ENCODE data around the gene GLRA2. TPM values are rescaled to one million over a fixed set of nuclear protein-coding genes. Genes with fewer than 3 reads are reported as not detected.

Gene GLRA2
- total RNA-seq, result not detected

DNA sequence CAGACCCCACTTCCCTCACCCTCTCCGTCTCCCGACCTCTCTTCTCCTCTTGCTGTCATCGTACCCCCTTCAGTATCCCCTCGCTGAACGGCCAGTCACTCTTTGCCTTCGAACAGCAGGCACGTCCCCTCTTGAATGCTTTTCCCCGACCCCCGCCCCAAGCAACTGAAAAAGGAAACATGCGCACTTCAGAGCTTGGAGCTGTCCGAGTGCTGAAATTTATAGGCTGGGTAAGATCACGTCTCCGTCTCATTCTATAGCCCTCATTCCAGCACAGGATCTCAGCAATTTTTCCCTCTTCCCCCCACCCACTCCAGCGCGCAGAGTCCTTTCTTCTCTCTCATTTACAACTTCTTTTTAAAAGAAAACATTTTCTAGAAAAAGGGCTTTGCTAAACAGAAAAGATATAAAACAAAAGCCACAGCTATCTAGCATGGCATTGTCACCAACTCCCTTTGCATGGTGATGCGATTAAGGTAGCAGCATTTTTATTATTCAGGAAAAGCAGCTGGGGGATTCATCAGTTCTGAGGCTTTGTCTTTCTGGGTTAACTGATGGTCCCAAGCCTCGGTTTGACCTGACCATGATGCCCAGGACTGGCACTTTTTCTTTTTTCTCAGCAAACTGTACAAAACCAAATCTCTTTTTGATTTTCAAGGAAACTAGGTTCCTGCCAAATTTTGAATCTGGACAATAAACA lies at the start of gene GLRA2:
TSS of gene GLRA2 (plus strand) at position 247 of the 700 bp plus-strand sequence. CDS start 522 bp downstream, outside the sequence.
- Mint-ChIP-seq H3K27me3 (ENCODE audit: low read depth) (peaks cover 4% of the 10 kb centered on the region), H3K27ac (no peak within 1 kb of the TSS), H3K36me3 (ENCODE audit: low read depth) (no peaks in the 10 kb centered on the region), H3K9me3 (ENCODE audit: insufficient read depth) (no peaks in the 10 kb centered on the region), H3K4me1 (ENCODE audit: low read depth) (peaks cover 2% of the 10 kb centered on the region), H3K4me3 (no peak within 1 kb of the TSS)
- ATAC-seq, result no peak
- DNase-seq, result peak; percentile 33
- CTCF ChIA-PET, result interaction anchor here (0.6 to 1.6 kb wide), 3 partner anchors 33 to 713 kb away, joined by 3 to 8 read pairs (median 3); no protein-coding TSS in a partner anchor
- POLR2A ChIA-PET, result no interaction called here

- POLR2A ChIA-PET, result no interaction called here
- no peaks in the 10 kb centered on the region for H3K4me1 Mint-ChIP-seq (ENCODE audit: low read depth)
- ATAC-seq (no peak), DNase-seq (no peak)
- CTCF ChIA-PET, result no interaction called here
- H3K9me3 Mint-ChIP-seq (ENCODE audit: insufficient read depth), result no peaks in the 10 kb centered on the region
- no peaks in the 10 kb centered on the region for H3K27me3 Mint-ChIP-seq (ENCODE audit: low read depth)
- no peak overlapping the region for H3K27ac Mint-ChIP-seq
- H3K36me3 Mint-ChIP-seq (ENCODE audit: low read depth), result no peaks in the 10 kb centered on the region
- no peak overlapping the region for H3K4me3 Mint-ChIP-seq
Observed at GRCh38 chrX:14489437-14489836, 39.9 kb upstream of the GLRA2 start.

GRCh38 chrX:14491689-14492088 lies 37.6 kb upstream of the GLRA2 start:
- peaks cover 4% of the 10 kb centered on the region for H3K4me1 Mint-ChIP-seq (ENCODE audit: low read depth)
- no peak overlapping the region for H3K4me3 Mint-ChIP-seq
- DNase-seq (no peak), ATAC-seq (no peak)
- ChIA-PET CTCF (no interaction called here), POLR2A (no interaction called here)
- no peaks in the 10 kb centered on the region for H3K27me3 Mint-ChIP-seq (ENCODE audit: low read depth)
- no peaks in the 10 kb centered on the region for H3K9me3 Mint-ChIP-seq (ENCODE audit: insufficient read depth)
- H3K36me3 Mint-ChIP-seq (ENCODE audit: low read depth), result no peaks in the 10 kb centered on the region
- no peak overlapping the region for H3K27ac Mint-ChIP-seq

DNA sequence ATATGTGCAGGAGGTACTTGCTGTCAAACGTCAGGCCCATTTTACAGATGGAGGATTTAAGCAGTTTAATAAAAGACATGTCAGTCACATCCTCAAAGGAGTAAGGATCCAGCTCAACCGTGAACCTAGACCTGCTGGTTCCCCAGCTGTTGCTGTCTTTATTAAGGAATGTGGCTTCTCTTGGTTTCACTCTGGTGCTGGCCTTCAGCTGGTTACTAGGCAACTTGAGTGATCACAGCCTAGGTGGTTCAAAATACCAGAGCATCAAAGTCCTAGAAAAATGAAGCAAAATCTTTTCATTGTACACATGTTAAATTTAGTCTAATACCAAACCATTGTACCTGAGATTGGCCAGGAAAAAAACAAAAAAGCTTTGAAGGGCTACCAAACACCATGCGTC lies 32.7 kb upstream of the GLRA2 start:
- Mint-ChIP-seq H3K36me3 (ENCODE audit: low read depth) (no peaks in the 10 kb centered on the region), H3K4me3 (peak overlapping the region; percentile 73), H3K27me3 (ENCODE audit: low read depth) (no peaks in the 10 kb centered on the region), H3K27ac (peak overlapping the region; percentile 86), H3K4me1 (ENCODE audit: low read depth) (peaks cover 18% of the 10 kb centered on the region), H3K9me3 (ENCODE audit: insufficient read depth) (no peaks in the 10 kb centered on the region)
- ChIA-PET CTCF (interaction anchor here (1.1 to 2.0 kb wide), 3 partner anchors 9 to 746 kb away, joined by 3 to 8 read pairs (median 4); partner anchors contain the start of gene GLRA2), POLR2A (interaction anchor here (0.5 kb wide), 1 partner anchor 32 kb away, joined by 3 read pairs; no protein-coding TSS in a partner anchor)
- DNase-seq (no peak), ATAC-seq (peak; percentile 31)

DNA sequence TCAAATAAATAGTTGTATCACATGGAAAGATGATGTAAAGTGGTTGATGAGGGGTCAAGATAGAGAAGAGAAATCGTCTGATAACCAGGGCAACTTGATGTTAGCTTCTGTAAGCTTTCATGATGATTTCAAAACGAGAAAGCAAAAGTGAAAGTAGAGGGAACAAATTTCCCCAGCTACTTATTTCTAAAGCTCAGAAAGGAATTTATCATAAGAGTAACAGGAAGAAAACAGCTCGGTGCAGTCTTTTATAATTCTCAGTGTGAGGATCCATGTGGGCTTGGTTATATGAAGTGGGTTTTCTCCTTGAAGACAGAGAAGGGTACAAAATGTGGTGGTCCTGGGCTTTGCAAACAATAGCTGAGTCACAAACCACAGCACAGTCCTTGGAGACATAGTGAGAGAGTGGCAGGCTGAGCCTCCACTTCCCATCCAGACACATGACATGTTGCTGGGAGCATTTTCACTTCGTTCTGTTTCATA lies 32.1 kb upstream of the GLRA2 start:
- DNase-seq (peak; percentile 23), ATAC-seq (peak; percentile 84)
- H3K36me3 Mint-ChIP-seq (ENCODE audit: low read depth), result no peaks in the 10 kb centered on the region
- no peaks in the 10 kb centered on the region for H3K27me3 Mint-ChIP-seq (ENCODE audit: low read depth)
- H3K9me3 Mint-ChIP-seq (ENCODE audit: insufficient read depth), result no peaks in the 10 kb centered on the region
- H3K4me3 Mint-ChIP-seq, result peak overlapping the region; percentile 73
- peak overlapping the region; percentile 86 for H3K27ac Mint-ChIP-seq
- H3K4me1 Mint-ChIP-seq (ENCODE audit: low read depth), result peaks cover 18% of the 10 kb centered on the region
- ChIA-PET CTCF (interaction anchor here (0.6 to 2.0 kb wide), 5 partner anchors 10 to 1009 kb away, joined by 3 to 8 read pairs (median 3); partner anchors contain the start of gene GLRA2), POLR2A (interaction anchor here (0.5 kb wide), 1 partner anchor 32 kb away, joined by 3 read pairs; no protein-coding TSS in a partner anchor)

GRCh38 chrX:14501327-14501726 lies 28.0 kb upstream of the GLRA2 start:
- no peak overlapping the region for H3K4me3 Mint-ChIP-seq
- no peak overlapping the region for H3K27ac Mint-ChIP-seq
- DNase-seq (no peak), ATAC-seq (no peak)
- no peaks in the 10 kb centered on the region for H3K9me3 Mint-ChIP-seq (ENCODE audit: insufficient read depth)
- ChIA-PET CTCF (no interaction called here), POLR2A (no interaction called here)
- H3K27me3 Mint-ChIP-seq (ENCODE audit: low read depth), result peaks cover 2% of the 10 kb centered on the region
- H3K36me3 Mint-ChIP-seq (ENCODE audit: low read depth), result no peaks in the 10 kb centered on the region
- peaks cover 16% of the 10 kb centered on the region for H3K4me1 Mint-ChIP-seq (ENCODE audit: low read depth)

GRCh38 chrX:14504960-14505538 lies 24.3 kb upstream of the GLRA2 start:
- Mint-ChIP-seq H3K27ac (no peak overlapping the region), H3K4me3 (no peak overlapping the region), H3K4me1 (ENCODE audit: low read depth) (no peaks in the 10 kb centered on the region), H3K27me3 (ENCODE audit: low read depth) (peaks cover 2% of the 10 kb centered on the region), H3K9me3 (ENCODE audit: insufficient read depth) (no peaks in the 10 kb centered on the region), H3K36me3 (ENCODE audit: low read depth) (no peaks in the 10 kb centered on the region)
- ATAC-seq (no peak), DNase-seq (no peak)
- POLR2A ChIA-PET, result no interaction called here
- CTCF ChIA-PET, result no interaction called here

DNA sequence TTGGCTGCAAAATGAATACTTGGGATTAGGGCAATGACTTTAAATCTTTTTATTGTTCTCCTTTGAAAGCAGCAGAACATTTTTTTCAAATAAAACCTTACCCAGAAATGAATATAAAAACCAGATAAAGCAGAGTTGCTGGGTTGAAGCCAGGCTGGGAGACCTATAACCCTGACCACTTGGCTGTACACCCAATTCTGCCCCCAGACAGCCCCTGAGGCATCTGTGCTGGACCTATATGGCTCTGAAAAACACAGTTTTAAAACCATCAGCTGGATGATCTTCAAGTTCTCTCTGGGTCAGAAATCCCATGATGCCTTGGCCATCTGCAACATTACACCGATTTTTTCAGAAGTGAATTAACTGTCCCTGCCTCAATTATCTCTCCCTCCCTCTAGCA lies 23.7 kb upstream of the GLRA2 start:
- no peak overlapping the region for H3K4me3 Mint-ChIP-seq
- ATAC-seq, result no peak
- no peak for DNase-seq
- no peaks in the 10 kb centered on the region for H3K4me1 Mint-ChIP-seq (ENCODE audit: low read depth)
- no peaks in the 10 kb centered on the region for H3K36me3 Mint-ChIP-seq (ENCODE audit: low read depth)
- no peaks in the 10 kb centered on the region for H3K9me3 Mint-ChIP-seq (ENCODE audit: insufficient read depth)
- POLR2A ChIA-PET, result no interaction called here
- H3K27me3 Mint-ChIP-seq (ENCODE audit: low read depth), result peaks cover 2% of the 10 kb centered on the region
- CTCF ChIA-PET, result no interaction called here
- no peak overlapping the region for H3K27ac Mint-ChIP-seq

- Mint-ChIP-seq H3K27me3 (ENCODE audit: low read depth) (peaks cover 2% of the 10 kb centered on the region), H3K9me3 (ENCODE audit: insufficient read depth) (no peaks in the 10 kb centered on the region), H3K27ac (no peak overlapping the region), H3K4me1 (ENCODE audit: low read depth) (no peaks in the 10 kb centered on the region), H3K36me3 (ENCODE audit: low read depth) (no peaks in the 10 kb centered on the region), H3K4me3 (no peak overlapping the region)
- ATAC-seq (no peak), DNase-seq (no peak)
- ChIA-PET POLR2A (no interaction called here), CTCF (no interaction called here)
Observed at GRCh38 chrX:14506866-14507265, 22.5 kb upstream of the GLRA2 start.

DNA sequence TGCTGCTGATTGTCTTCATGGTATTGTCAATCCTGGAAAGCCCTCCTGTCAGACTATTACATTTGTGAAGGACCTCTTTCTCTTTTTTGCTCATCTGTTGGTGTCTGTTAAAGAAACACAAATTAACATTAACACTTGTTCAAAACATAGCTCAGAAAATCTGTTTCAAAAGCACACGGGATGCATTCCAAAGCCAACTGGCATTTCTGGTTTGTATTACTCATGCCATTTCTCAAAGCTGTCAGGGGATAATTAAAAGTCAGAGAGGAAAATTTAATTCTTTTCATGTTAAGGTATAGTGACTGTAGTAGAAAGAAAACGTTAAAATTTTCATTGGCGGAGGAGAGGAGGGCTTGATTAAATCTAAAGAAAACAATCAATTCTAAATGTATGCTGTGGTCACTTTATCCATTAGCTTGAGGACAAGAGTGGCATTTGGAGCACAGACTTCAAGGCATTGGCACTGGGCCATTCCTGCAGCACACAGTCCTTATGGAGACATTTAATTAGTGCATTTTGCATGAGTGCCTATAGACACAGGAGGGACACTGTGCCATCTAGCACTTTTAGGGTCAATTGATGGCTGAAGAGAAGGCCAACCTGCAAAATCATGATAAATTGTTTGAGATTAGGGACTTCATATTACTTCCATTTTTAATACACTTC lies 21.2 kb upstream of the GLRA2 start:
- no peak overlapping the region for H3K4me3 Mint-ChIP-seq
- ATAC-seq, result no peak
- ChIA-PET POLR2A (no interaction called here), CTCF (no interaction called here)
- H3K4me1 Mint-ChIP-seq (ENCODE audit: low read depth), result no peaks in the 10 kb centered on the region
- DNase-seq, result no peak
- no peaks in the 10 kb centered on the region for H3K9me3 Mint-ChIP-seq (ENCODE audit: insufficient read depth)
- peaks cover 2% of the 10 kb centered on the region for H3K27me3 Mint-ChIP-seq (ENCODE audit: low read depth)
- H3K36me3 Mint-ChIP-seq (ENCODE audit: low read depth), result no peaks in the 10 kb centered on the region
- no peak overlapping the region for H3K27ac Mint-ChIP-seq

DNA sequence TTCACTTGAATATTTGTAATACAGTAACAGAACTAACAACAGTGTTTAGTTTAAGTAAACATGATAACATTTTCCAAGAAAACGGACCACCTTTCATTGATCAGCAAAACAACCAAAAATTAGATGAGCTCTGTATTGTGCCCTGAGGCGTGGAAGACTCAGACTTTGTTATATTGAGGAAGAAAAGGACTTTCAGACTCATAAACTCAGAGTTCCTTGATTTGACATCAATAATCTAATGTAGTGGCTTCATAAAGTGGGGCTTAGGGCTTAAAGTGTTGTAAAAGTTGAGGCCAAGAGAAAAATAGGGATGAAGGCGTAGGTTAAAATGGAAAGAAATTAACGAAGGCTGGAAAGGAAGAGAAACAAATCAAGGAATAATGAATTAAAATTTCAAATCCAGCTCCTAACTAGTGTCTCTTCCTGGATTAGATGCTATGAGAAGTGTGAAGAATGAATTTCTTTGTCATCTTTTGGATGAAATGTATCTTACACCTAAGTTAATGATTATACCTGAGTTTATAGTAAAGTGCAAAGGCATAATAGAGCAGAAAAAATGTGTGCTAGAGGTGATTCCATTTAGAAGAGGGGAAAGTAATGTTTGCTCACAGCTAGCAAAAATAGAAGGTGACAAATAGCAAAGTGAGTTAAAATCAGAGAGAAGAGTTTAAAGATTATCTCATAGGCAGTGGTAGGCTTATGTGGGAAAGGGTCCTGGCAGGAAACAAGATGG lies 19.8 kb upstream of the GLRA2 start:
- ATAC-seq (no peak), DNase-seq (no peak)
- no peaks in the 10 kb centered on the region for H3K36me3 Mint-ChIP-seq (ENCODE audit: low read depth)
- no peaks in the 10 kb centered on the region for H3K4me1 Mint-ChIP-seq (ENCODE audit: low read depth)
- POLR2A ChIA-PET, result no interaction called here
- no peaks in the 10 kb centered on the region for H3K9me3 Mint-ChIP-seq (ENCODE audit: insufficient read depth)
- peaks cover 2% of the 10 kb centered on the region for H3K27me3 Mint-ChIP-seq (ENCODE audit: low read depth)
- H3K27ac Mint-ChIP-seq, result no peak overlapping the region
- CTCF ChIA-PET, result no interaction called here
- no peak overlapping the region for H3K4me3 Mint-ChIP-seq

All from activated CD8-positive, alpha-beta T cell treated with anti-CD3 and anti-CD28 coated beads, Interleukin-2, amount 10 ng/mL, durations not matched to agents 7 days and 5 days (primary cell).